ENCODE results near the gene RTF2.

GRCh38 chr20:56516631-56517030 is 48.2 kb downstream of the RTF2 start:
- TF ChIP-seq CTCF (conservative IDR thresholded peaks at IDR 0.05; ENCODE audit: low read depth in 2 of 2) (no peak), ZNF114 (CRISPR knock-in tag; IDR thresholded peaks at IDR 0.05) (no peak), EZH2phosphoT487 (IDR thresholded peaks at IDR 0.05; ENCODE audit: unreplicated experiment) (no peak)
